NB4 (cell line): ENCODE measurements around the gene VCX3A.

Experiments
- MYC ChIP-seq: IDR thresholded peaks from 2 replicates; pipeline ENCODE4 v1.6.1; 2011; ENCODE audit warnings: low read depth, low read length
- POLR2A ChIP-seq: IDR thresholded peaks from 2 replicates; pipeline ENCODE4 v1.6.1; 2011; ENCODE audit warnings: mild to moderate bottlenecking; ENCODE audit not compliant: insufficient read length; ENCODE audit errors: extremely low read depth
- TF ChIP-seq, protein P1 (sequence below): IDR thresholded peaks from one replicate; pipeline ENCODE4 v1.5.1; 2012; ENCODE audit warnings: low read depth, low read length

- TF ChIP-seq, protein P1, sequence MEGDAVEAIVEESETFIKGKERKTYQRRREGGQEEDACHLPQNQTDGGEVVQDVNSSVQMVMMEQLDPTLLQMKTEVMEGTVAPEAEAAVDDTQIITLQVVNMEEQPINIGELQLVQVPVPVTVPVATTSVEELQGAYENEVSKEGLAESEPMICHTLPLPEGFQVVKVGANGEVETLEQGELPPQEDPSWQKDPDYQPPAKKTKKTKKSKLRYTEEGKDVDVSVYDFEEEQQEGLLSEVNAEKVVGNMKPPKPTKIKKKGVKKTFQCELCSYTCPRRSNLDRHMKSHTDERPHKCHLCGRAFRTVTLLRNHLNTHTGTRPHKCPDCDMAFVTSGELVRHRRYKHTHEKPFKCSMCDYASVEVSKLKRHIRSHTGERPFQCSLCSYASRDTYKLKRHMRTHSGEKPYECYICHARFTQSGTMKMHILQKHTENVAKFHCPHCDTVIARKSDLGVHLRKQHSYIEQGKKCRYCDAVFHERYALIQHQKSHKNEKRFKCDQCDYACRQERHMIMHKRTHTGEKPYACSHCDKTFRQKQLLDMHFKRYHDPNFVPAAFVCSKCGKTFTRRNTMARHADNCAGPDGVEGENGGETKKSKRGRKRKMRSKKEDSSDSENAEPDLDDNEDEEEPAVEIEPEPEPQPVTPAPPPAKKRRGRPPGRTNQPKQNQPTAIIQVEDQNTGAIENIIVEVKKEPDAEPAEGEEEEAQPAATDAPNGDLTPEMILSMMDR: no peak
- TF ChIP-seq POLR2A: no peak
- no peak for TF ChIP-seq MYC
Observed at GRCh38 chrX:6550999-6551398, 16.1 kb upstream of the VCX3A start.
